GM18526 (cell line): ENCODE measurements around the gene SLC35F1.

Experiments
- POLR2A ChIP-seq: IDR thresholded peaks from 3 replicates; pipeline ENCODE4 v1.6.1; 2011; ENCODE audit not compliant: insufficient read length; ENCODE audit errors: extremely low read depth

SLC35F1 gene

GRCh38 chr6:117906958-117907600 lies at the start of gene SLC35F1:
TSS of gene SLC35F1 (plus strand) at chr6:117907264.
- no peak for TF ChIP-seq POLR2A

GRCh38 chr6:117861545-117861944 lies 45.5 kb upstream of the SLC35F1 start:
- TF ChIP-seq POLR2A, result no peak

- no peak for TF ChIP-seq POLR2A
These were observed 40.5 kb upstream of the SLC35F1 start for GRCh38 chr6:117866561-117866960.

- no peak for TF ChIP-seq POLR2A
These were observed 36.4 kb upstream of the SLC35F1 start for GRCh38 chr6:117870486-117871242.

DNA sequence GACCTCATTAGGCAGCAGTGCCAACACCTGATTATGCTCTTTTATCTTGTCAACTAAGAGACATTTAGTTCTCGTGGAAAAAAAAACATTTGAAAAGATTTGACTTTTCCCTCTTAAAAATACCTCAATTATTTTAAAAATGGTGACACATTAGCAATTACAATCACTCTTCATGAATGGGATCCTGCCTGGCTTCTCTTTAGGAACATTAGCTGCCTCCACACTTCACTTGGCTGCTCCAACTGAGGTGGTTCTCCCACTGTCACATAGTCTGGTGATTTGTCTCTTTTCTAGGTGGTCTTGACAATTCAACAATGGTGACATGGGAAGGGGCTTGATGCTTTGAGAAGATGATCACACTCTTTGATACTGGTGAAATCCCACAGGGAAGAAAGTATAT lies 26.2 kb upstream of the SLC35F1 start:
- TF ChIP-seq POLR2A, result no peak

- TF ChIP-seq POLR2A, result no peak
These were observed 16.9 kb upstream of the SLC35F1 start for GRCh38 chr6:117890172-117890571.

DNA sequence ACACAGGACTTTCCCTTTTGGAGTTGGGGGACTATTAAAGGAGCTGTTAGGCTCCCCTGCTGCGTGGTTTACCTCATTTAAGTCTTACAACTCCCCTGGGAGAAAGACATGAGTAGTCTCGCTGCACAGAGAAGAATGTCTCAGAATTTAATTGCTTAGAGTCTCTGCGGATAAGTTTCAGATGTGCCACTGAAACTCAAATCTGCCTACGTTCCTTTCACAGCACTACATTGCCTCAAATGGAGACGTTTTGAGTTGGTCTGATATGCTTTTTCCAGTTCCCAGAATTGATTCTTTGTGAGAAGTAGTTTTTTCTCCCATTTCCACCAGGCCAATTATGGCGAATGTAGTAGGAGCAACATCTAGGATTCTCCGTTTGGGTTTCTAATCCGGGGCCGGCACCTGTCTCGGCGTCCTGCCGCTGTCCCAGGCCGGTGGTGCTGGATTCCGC lies 532 bp upstream of the SLC35F1 start:
- no peak for TF ChIP-seq POLR2A

- no peak for TF ChIP-seq POLR2A
These were observed 659 bp downstream of the SLC35F1 start for GRCh38 chr6:117907601-117908245.

DNA sequence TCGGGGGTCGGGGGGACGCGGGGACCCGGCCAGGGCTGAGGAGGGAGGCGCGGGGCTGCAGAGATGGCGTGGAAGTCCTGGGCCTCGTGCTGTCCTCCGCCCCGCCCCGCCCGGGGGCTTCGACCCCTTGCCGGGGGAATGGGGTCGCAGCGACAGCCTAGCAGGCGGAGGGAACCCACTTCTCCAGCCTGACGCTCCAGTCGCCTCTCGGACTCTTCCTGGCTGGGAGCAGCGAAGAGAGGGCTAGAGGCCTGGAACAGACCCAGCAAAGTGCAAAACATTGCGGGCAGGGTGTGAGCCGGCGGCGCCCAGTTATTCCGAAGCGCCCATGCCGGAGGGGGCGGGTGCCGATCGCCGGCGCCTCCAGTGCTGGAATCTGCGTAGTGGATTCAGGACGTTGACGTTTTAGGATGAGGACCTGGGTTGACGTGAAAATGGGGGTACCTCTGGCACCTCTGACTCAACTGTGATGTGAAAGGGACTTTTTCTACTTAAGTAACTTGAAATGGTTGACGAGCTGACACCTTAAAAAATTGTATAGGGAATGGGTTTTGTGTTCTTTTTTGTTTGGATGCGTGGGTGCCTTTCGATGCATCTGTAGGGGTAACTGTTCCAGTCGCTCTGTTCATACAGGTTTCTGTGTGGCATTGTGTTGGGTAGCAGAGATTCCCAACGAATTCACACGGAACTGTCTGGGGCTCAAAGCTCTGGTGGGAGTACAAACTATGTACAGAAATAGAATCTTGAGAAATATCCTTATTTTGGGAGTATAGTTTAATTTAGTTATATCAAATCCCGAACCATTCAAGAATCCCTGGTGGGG lies 1.4 kb downstream of the SLC35F1 start:
- TF ChIP-seq POLR2A, result no peak

DNA sequence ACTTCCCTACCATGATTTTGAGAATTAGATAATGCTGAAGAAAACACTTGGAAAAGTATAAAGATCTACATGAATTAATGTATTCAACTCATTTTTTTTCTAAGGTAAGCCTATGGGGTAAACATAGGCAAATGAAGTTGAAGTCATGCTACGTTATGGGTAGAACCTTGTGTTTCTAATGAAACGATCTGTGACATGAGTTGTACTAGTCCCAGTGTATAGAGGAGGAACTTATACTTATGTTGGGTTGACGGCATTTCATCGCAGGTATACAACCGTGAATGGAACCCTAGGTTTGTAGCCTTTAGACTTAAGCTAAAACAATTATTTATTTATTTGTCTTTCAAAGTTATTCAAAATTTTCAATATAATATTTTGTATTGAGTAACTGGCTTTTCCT lies 2.6 kb downstream of the SLC35F1 start:
- TF ChIP-seq POLR2A, result no peak

DNA sequence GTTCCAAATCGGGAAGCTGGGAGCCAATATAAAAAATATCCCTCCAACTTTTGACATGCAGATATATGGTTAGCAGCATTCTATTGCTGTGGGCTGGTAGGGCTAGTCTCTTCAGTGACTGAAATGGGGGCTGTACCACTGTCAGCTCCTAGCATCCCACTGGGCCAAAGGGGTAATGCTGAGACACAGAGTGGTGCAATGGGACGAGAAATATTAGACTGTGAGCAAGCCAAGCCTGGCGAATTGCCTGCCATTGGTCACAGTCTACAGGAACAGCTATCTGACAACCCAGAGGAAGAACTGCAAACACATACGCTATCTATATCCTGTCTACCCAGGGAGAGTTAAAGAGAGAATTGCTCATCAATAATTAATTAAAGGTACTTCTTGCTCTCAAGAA lies 3.5 kb downstream of the SLC35F1 start:
- no peak for TF ChIP-seq POLR2A

DNA sequence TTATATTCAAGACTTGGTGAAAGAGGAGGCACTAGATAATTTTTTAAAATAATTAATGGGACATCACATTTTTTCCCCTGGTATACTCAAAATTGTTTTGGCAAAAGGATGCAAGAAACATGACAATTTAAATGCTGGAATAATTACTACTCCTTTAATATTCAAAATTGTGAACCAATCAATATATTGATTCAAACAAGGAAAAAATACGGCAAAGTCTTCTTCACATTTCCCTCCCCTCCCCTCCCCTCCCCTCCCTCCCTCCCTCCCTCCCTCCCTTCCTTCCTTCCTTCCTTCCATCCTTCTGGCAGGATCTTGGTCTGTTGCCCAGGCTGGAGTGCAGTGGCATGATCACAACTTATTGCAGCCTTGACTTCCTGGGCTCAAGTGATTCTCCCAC lies 4.1 kb downstream of the SLC35F1 start:
- no peak for TF ChIP-seq POLR2A

DNA sequence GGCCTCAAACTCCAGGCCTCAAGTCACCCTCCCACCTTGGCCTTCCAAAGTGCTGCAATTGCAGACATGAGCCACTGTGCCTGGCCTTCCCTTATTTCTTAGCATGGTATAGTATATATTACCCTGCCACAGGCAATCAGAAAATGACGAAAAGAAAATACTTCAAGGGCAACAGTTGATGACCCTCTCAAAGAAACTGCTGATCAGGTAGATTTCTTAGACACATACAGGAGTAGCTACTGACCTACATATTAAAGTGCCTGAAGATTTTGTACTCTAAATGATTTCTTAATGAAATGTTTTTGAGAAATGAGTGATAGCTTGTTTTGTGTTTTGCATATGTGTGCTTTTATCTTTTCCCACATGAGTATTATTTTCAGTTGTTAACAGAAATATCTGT lies 4.6 kb downstream of the SLC35F1 start:
- no peak for TF ChIP-seq POLR2A

DNA sequence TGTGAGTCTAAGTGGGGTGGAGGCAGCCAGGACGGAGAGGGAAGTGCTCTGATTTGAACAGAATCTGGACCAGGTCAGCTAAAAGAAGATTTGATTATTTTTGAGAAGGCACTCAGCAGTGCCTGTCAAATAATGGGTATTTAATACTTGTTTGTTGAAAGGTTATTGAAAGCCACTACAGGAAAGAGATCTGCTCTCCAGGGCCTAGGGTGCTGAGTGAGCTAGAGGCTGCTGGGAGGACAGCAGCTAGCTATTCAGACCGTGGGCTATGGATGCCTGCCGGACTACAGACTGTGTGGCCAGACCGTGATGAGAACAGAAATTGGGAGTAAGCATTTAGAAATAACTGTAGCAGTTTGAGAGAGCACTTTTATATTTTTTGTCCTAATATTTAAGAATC lies 8.8 kb downstream of the SLC35F1 start:
- no peak for TF ChIP-seq POLR2A

GRCh38 chr6:117916483-117916882 lies 9.4 kb downstream of the SLC35F1 start:
- TF ChIP-seq POLR2A, result no peak
